Activated T-helper 1 cell treated with anti-CD3 and anti-CD28 coated beads, Interleukin-12 subunit alpha, Interleukin-12 subunit beta, Interleukin-2, Interleukin-4 antibody, amounts not matched to agents 30 ng/mL and 10 ng/mL and 1 ng/mL, durations not matched to agents 14 hours and 24 hours and 36 hours (primary cell): Measurements from ENCODE around the gene GJC2. TPM values are rescaled to one million over a fixed set of nuclear protein-coding genes. Genes with fewer than 3 reads are reported as not detected.

ENCODE experiments used
- DNase-seq: peaks from one replicate; pipeline ENCODE4 v3.0.0; 2021; ENCODE audit warnings: low spot score
- H3K27ac Mint-ChIP-seq: one replicate; pipeline ENCODE4 v1.8.0; 2021; ENCODE audit warnings: mild to moderate bottlenecking, mixed read lengths
- H3K27me3 Mint-ChIP-seq: one replicate; pipeline ENCODE4 v1.8.0; 2022; ENCODE audit warnings: mild to moderate bottlenecking, moderate library complexity, mixed read lengths; ENCODE audit not compliant: insufficient read depth
- H3K36me3 Mint-ChIP-seq: one replicate; pipeline ENCODE4 v1.8.0; 2021; ENCODE audit warnings: low read depth, mixed read lengths
- H3K4me1 Mint-ChIP-seq: one replicate; pipeline ENCODE4 v1.8.0; 2021; ENCODE audit warnings: low read depth, mixed read lengths
- H3K4me3 Mint-ChIP-seq: one replicate; pipeline ENCODE4 v1.8.0; 2021; ENCODE audit warnings: mild to moderate bottlenecking, moderate library complexity, mixed read lengths
- H3K9me3 Mint-ChIP-seq: one replicate; pipeline ENCODE4 v1.8.0; 2021; ENCODE audit warnings: mixed read lengths
- intact Hi-C: fragments of 100-400 bp; cut with micrococcal nuclease; formaldehyde crosslinking; loops from one replicate; pipeline ENCODE4 v1.15.1; 2024
- total RNA-seq: library from RNA; stranded (reverse); gene quantifications from 2 replicates; pipeline ENCODE4 v1.2.3, GENCODE V29; 2022

GJC2 gene
- total RNA-seq, 1 donor from 2014 or later = 0.93 TPM

DNA sequence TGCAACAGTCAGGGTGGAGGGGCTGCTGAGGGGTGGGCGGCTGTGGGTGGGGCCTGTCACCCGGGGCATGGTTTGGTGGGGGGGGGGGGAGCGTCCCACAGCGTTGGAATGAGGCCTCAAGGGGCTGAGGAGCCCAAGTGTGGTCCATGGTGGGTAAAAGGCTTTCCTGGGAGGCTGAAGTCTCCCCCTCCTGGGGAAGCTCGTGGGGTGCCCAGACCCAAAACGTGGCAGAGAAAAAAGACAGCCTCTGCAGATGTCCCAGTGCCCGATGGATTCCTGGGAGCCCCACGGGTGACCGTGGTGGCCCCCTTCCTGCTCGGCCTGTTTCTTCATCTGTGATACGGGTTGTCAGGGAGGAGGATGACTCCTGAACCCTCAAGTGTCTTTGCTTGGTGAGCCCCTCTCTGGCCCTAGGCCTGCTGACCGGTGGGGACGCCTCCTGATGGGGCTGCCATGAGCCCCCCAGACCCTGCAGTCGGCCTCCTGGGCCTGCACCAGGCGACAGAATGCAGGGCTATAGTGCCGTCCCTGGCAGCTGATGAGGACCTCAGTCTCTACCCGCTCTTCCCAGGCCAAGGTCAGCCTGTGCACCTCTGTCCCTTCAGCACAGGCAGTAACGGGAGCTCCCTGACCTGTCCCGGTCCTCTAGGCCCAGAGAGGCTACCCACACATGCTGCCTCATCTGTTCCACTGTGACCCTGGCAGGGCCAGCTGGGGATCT, 59.3 kb downstream of the GJC2 start:
- Mint-ChIP-seq H3K27me3 (peaks cover 9% of the 10 kb centered on the region), H3K27ac (no peak overlapping the region), H3K4me3 (no peak overlapping the region), H3K9me3 (no peaks in the 10 kb centered on the region), H3K4me1 (no peaks in the 10 kb centered on the region), H3K36me3 (no peaks in the 10 kb centered on the region)
- no peak for DNase-seq
- intact Hi-C loops = no loop called here

Other genes starting within 250 kb of the GJC2 start
- not detected in 2 replicates for gene WNT9A, start 202.0 kb upstream of the GJC2 start, total RNA-seq
- gene WNT3A, start 142.9 kb upstream of the GJC2 start, total RNA-seq = not detected in 2 replicates
- 404 TPM in 2 replicates for gene ARF1, start 67.2 kb upstream of the GJC2 start, total RNA-seq
- gene C1orf35, start 46.6 kb upstream of the GJC2 start, total RNA-seq = 27.7 and 30.7 TPM in 2 replicates
- gene MRPL55, start 40.6 kb upstream of the GJC2 start, total RNA-seq = 53.3 and 61.7 TPM in 2 replicates
- gene GUK1, start 9.7 kb upstream of the GJC2 start, total RNA-seq = 201 and 202 TPM in 2 replicates
- 7.5 and 8.1 TPM in 2 replicates for gene IBA57, start 15.9 kb downstream of the GJC2 start, total RNA-seq
- gene OBSCN, start 58.1 kb downstream of the GJC2 start, total RNA-seq = 15.0 and 15.2 TPM in 2 replicates